Effector memory CD4-positive, alpha-beta T cell (primary cell): ENCODE results near the gene SLC5A3.

Experiments
- DNase-seq, 3 donors: peaks; one replicate each; pipeline ENCODE4 v3.0.0-alpha.2; 2020
- H3K27ac ChIP-seq: 2 replicates; pipeline ENCODE4 v1.7.0; 2013; ENCODE audit warnings: mild to moderate bottlenecking, low read length, moderate library complexity; ENCODE audit not compliant: insufficient read depth, poor library complexity, severe bottlenecking
- H3K27me3 ChIP-seq: replicated peaks from 2 replicates; pipeline ENCODE4 v1.7.0; 2013; ENCODE audit warnings: mild to moderate bottlenecking, low read length; ENCODE audit not compliant: insufficient read depth, control insufficient read depth, poor library complexity, severe bottlenecking
- H3K36me3 ChIP-seq: 2 replicates; pipeline ENCODE4 v1.7.0; 2013; ENCODE audit warnings: mild to moderate bottlenecking, low read length, moderate library complexity; ENCODE audit not compliant: control insufficient read depth, insufficient read depth
- H3K4me1 ChIP-seq: 2 replicates; pipeline ENCODE4 v1.7.0; 2013; ENCODE audit warnings: low read length, mild to moderate bottlenecking; ENCODE audit not compliant: control insufficient read depth, insufficient read depth, poor library complexity, severe bottlenecking
- H3K4me3 ChIP-seq: 2 replicates; pipeline ENCODE4 v1.7.0; 2013; ENCODE audit warnings: low read length, low read depth, mild to moderate bottlenecking; ENCODE audit not compliant: insufficient read depth, poor library complexity, severe bottlenecking
- H3K9me3 ChIP-seq: 2 replicates; pipeline ENCODE4 v1.7.0; 2013; ENCODE audit warnings: mild to moderate bottlenecking, low read length, moderate library complexity; ENCODE audit not compliant: control insufficient read depth

The SLC5A3 gene

DNA sequence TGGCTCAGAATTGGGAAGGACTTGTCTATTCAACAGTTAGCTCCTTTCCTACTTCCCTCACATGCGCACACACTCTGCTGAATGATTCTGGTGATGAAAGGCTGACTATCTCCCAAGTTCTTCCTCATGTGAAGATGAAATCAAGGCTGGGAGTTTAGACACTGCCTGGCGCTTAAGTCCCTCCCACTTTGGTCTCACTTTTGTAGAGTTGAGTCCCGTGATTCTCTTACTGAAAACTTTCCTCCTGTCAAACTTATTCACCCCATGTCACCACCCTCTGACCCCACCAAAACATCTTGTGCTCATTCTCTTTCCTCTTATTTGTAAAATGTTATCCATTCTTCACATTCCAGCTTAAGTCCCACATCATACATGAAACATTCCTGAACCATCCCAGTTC, 8.4 kb upstream of the SLC5A3 start:
- H3K27ac ChIP-seq: no peak overlapping the region
- H3K36me3 ChIP-seq: no peaks in the 10 kb centered on the region
- no peaks in the 10 kb centered on the region for H3K9me3 ChIP-seq
- no peaks in the 10 kb centered on the region for H3K4me1 ChIP-seq
- no peaks in the 10 kb centered on the region for H3K27me3 ChIP-seq
- H3K4me3 ChIP-seq: no peak overlapping the region
- no peak for DNase-seq

DNA sequence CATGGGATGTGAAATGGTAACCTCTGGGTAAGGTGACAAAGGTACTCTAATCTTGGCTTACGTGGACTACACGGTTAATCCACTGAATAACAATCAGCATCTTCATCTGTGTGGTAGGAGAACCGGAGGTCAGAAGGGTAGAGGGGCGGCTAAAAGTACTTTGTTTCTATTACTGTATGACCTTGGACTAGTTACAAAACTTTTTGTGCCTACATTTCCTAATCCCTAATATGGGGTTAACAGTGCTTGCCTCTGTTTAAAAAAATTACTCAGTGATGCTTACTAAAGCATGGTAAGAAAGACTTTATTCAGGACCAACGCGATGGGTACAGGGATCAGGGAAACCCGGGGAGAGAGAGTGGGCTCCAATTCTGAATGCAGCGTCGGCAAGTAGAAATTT, 1.7 kb upstream of the SLC5A3 start:
- no peak for DNase-seq
- Histone ChIP-seq H3K4me1 (peaks cover 14% of the 10 kb centered on the region), H3K27me3 (no peaks in the 10 kb centered on the region), H3K27ac (no peak overlapping the region), H3K9me3 (no peaks in the 10 kb centered on the region), H3K4me3 (no peak overlapping the region), H3K36me3 (no peaks in the 10 kb centered on the region)

DNA sequence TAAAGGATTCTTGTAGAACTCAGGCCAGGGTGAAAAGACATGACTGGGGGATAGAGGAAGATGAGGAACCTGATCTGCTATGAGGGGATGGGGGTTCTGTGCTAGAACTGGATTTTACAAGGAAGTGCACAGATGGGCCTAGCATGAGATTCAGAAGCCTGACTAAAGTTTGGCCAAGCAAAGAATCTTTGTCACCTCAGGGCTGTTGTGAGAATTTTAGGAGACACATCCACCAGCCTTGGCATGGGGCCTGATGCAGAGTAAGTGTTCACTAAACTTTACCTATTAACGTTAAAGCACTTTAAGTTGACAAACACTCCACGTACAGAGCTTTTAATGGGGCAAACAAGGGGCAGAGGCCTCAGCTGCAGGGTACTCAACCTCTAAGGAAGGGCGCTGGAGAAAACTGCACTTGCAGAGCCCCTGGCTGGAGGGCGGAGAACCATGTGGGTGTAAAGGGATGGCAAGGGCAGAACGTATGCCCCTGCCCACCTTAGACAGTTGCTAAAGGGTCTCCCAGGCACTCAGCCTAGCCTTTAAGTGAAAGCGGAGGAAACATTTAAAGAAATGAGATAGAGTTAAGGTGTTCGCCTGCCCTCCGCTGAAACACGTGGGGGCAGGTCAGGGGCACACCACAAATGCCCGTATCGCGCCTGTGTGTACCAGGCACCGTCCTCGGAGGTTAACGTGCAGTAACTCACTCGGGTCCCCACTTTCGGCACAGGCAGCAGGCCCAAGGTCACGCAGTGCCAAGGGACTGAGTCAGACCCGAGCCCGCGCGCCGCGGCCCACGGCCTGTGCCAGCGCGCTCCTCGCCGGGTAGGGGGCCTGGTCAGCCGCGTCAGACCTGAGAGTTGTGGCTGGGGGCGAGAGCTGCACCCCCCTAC, 990 bp upstream of the SLC5A3 start:
- no peak for DNase-seq
- peak overlapping the region; percentile 29 for H3K27ac ChIP-seq
- H3K4me1 ChIP-seq: peaks cover 14% of the 10 kb centered on the region
- H3K4me3 ChIP-seq: peak overlapping the region; percentile 53
- no peaks in the 10 kb centered on the region for H3K36me3 ChIP-seq
- no peaks in the 10 kb centered on the region for H3K9me3 ChIP-seq
- no peaks in the 10 kb centered on the region for H3K27me3 ChIP-seq

- no peaks in the 10 kb centered on the region for H3K36me3 ChIP-seq
- DNase-seq: peak in 2 of 3 donors; percentile 20 to 31
Observed at GRCh38 chr21:34073749-34074282, 438 bp downstream of the SLC5A3 start.

GRCh38 chr21:34074283-34075090, 1.1 kb downstream of the SLC5A3 start:
- H3K9me3 ChIP-seq: no peaks in the 10 kb centered on the region
- no peaks in the 10 kb centered on the region for H3K36me3 ChIP-seq
- H3K4me3 ChIP-seq: peak overlapping the region; percentile 62
- peak overlapping the region; percentile 30 for H3K27ac ChIP-seq
- H3K4me1 ChIP-seq: peaks cover 26% of the 10 kb centered on the region
- H3K27me3 ChIP-seq: no peaks in the 10 kb centered on the region
- DNase-seq: no peak

More at GRCh38 chr21:34073749-34074282, 438 bp downstream of the SLC5A3 start:
- H3K27me3 ChIP-seq: no peaks in the 10 kb centered on the region
- H3K9me3 ChIP-seq: no peaks in the 10 kb centered on the region
- peak overlapping the region; percentile 90 for H3K4me3 ChIP-seq
- H3K4me1 ChIP-seq: peaks cover 21% of the 10 kb centered on the region
- peak overlapping the region; percentile 77 for H3K27ac ChIP-seq

DNA sequence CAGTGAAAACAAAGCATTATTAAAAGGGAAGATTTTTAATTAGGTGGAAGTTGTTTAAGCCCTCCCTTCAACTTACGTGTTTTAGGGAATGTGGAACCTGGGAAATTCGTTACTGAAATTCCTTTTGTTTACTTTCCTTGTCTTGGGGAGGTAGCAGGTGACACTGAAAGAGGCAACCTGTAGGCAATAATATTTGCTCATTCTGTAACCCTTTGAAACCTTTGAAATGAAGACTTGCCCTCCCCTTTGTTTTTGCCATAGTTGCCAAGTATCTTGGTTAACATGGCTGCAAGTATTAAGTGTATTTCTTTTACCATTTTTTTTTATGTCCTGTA, 1.7 kb downstream of the SLC5A3 start:
- Histone ChIP-seq H3K27me3 (no peaks in the 10 kb centered on the region), H3K4me1 (peaks cover 26% of the 10 kb centered on the region), H3K4me3 (no peak overlapping the region), H3K27ac (no peak overlapping the region), H3K9me3 (no peaks in the 10 kb centered on the region), H3K36me3 (no peaks in the 10 kb centered on the region)
- no peak for DNase-seq

DNA sequence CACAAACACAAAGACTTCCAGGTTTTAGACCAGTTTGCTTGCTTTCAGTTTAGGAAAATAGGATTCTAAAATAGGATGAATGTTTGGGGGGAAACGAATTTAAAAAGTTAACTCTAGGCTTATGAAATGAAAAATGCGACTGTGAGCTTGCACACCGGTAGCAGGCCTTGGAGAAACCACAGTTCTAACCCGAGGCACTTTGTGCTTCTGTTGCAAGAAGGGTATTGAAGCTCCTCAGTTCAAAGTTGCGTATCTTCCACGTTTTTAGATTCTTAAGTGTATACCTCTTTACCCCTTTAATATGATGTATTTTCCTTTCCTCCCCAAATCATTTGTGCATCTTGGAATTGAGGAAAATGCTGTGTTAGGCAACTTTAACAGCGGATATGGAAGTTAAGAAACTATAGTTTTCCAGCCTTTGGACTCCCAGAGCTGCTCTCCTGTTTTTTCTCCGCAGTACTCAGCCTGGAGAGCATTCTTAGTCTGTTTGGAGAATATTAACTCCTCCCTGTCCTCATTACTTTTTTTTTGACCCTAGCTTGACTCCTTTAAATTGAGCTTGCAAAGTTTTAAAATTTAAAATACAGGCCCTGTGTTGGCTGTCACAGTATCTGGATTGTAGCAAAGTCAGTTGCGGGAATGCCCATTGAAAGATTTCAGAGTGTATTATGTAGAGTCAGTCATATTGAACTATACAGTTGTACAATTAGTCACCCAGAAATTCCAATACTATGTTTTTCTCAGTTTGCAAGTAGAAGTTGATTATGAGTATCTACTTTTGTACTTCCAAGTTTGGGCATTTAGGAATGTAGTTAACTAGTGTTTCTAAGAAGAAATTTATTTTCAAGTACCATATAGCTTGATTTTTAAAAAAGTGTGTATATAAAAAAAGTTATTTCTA, 2.6 kb downstream of the SLC5A3 start:
- no peak overlapping the region for H3K27ac ChIP-seq
- no peaks in the 10 kb centered on the region for H3K9me3 ChIP-seq
- H3K36me3 ChIP-seq: no peaks in the 10 kb centered on the region
- H3K4me3 ChIP-seq: no peak overlapping the region
- no peak for DNase-seq
- H3K4me1 ChIP-seq: peaks cover 26% of the 10 kb centered on the region
- no peaks in the 10 kb centered on the region for H3K27me3 ChIP-seq

DNA sequence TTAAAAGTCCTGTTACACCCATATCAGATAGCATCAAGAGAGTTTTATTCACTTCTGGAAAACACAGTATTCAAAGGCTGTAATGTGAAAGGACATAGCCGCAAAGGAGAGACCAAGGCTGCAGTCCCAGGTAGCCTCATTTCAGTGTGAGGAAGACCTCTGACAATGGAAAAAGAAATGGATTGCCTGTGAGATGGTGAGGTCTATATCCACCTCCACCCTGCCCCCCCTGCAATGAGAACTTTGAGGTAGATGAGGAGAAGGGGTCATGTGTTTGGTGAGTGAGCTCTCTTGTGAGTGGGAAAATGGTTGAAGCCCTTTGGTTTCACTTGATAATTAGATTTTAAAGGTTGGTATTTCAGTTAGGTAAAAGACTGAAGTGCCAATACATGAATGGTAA, 3.5 kb downstream of the SLC5A3 start:
- no peak for DNase-seq
- H3K36me3 ChIP-seq: no peaks in the 10 kb centered on the region
- H3K4me1 ChIP-seq: peaks cover 26% of the 10 kb centered on the region
- no peak overlapping the region for H3K27ac ChIP-seq
- H3K4me3 ChIP-seq: no peak overlapping the region
- H3K27me3 ChIP-seq: no peaks in the 10 kb centered on the region
- H3K9me3 ChIP-seq: no peaks in the 10 kb centered on the region

DNA sequence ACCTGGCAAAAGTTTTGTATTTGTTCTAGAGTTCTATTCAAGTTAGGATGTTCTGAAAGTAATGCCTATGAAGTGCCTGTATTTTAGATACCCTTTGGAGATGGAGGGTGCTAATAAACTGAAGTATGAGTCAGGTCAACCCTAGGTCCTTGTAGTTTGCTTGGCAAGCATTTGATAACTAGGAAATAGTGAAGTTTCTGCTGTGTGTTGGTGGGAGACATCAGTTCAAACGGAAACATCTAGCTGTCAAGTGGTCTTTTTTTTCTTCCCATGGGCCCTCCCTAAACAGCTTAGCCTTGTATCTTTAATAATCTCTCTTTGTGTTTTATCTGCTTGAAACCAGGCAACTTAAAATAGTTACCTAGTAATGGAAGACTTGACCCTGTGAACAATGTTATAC, 4.5 kb downstream of the SLC5A3 start:
- no peaks in the 10 kb centered on the region for H3K27me3 ChIP-seq
- peaks cover 26% of the 10 kb centered on the region for H3K4me1 ChIP-seq
- no peak overlapping the region for H3K27ac ChIP-seq
- no peak for DNase-seq
- no peak overlapping the region for H3K4me3 ChIP-seq
- no peaks in the 10 kb centered on the region for H3K36me3 ChIP-seq
- H3K9me3 ChIP-seq: no peaks in the 10 kb centered on the region
